ENCODE results near the gene ARHGDIA. TPM values are rescaled to one million over a fixed set of nuclear protein-coding genes. Genes with fewer than 3 reads are reported as not detected.
A peak's percentile ranks its signal among the peaks of the same experiment; 100 is the strongest.

ARHGDIA gene
- total RNA-seq, 1 experiment from 2014 or later, result 306 TPM

DNA sequence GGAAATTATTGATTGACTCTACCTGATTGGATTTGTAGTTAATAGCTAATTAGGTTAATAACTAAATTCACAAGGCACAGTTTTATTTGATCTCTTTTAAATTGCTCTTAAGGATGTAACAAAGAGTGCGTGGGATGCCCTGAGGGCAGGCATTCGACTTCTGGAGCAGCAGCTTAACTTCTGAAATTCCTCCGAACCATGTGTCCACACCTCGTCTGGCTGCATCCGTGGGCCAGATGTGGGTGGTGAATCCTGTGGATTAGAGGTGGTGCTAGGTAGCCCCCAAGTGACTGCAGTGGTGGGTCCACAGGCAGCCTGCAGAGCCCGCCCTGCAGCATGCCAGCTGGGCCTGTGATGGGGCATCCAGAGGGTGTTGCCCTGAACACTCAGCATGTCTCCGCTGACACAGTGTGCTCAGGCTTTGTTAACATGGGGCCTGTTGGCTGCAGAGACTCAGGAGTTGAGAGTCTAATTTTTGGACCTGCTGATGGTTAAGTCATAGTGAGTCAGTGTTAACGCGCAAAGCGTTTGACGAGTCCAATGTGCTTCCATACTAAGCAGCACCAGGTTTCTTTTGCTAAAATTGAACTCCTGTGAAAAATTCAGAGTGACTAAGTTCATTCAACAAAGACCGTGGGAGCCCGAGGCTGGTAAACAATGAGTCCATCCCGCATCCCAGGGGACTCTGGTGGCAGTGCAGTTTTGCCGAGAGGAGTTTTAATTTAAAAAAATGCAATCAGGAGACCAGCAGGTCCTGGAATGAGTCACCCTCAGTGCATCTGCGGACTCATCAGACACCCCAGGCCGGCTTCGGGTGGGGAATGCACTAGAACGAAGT, 27.1 kb upstream of the ARHGDIA start:
- no peak for DNase-seq (ENCODE audit: low read depth, low spot score)
- in situ Hi-C loops (cut with HindIII; ENCODE audit: low pct_unique_long_range_greater_than_20kb, low sequenced_read_pairs), result no loop called here

DNA sequence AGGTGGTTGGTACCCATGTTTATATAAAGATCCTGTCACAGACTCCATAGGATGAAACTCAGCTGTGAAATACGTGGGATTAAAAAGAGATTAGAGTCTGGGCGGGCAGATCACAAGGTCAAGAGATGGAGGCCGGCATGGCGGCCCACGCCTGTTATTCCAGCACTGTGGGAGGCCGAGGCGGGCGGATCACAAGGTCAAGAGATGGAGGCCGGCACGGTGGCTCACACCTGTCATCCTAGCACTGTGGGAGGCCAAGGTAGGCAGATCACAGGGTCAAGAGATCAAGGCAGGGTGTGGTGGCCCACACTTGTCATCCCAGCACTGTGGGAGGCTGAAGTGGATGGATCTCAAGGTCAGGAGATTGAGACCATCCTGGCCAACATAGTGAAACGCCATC, 24.3 kb upstream of the ARHGDIA start:
- in situ Hi-C loops (cut with HindIII; ENCODE audit: low pct_unique_long_range_greater_than_20kb, low sequenced_read_pairs), result no loop called here
- DNase-seq (ENCODE audit: low read depth, low spot score), result no peak

GRCh38 chr17:81891303-81891552, 20.1 kb upstream of the ARHGDIA start:
- in situ Hi-C loops (cut with HindIII; ENCODE audit: low pct_unique_long_range_greater_than_20kb, low sequenced_read_pairs), result no loop called here
- no peak for DNase-seq (ENCODE audit: low read depth, low spot score)

DNA sequence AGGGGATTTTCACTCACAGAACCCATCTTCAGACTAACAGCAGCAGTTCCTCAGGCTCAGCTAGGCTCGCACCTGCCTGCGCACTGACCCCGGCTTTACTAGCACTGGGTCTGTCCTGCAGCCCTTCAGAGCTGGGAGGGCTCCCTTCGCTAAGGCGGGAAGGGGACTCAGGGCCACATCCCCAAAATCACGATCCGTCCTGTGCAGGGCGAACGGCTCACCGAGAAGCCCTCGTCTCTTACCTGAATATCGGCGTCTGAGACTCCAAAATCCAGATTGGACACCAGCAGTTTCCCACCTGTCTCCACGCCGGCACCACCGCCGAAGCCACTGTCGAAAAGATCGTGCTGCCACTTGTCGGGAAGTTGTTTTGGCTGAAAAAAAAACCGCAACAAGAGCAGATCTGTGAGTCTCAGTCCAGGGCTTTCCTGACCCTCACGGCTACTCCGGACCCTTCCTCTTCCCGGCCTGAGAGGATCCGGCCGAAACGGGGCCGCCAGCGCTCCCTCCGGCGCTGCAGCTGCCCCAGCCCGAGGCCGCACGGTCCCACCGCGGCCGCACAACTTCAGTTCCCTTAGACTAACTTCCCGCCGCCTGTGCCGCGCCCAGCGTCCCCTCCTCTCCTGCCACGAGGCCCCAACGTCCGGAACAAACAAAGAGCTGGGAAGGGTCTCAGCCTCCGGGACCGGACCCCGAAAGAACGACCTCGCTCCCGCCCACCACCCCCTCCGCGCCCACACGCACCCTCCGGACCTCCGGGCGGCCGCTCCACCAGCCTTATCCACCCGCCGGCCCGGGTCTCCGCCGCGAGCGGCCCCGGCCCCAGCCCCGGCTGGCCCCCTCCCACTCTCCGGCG, 19.5 kb upstream of the ARHGDIA start:
- in situ Hi-C loops (cut with HindIII; ENCODE audit: low pct_unique_long_range_greater_than_20kb, low sequenced_read_pairs), result no loop called here
- DNase-seq (ENCODE audit: low read depth, low spot score), result no peak

GRCh38 chr17:81889602-81890001, 18.5 kb upstream of the ARHGDIA start:
- DNase-seq (ENCODE audit: low read depth, low spot score), result no peak
- in situ Hi-C loops (cut with HindIII; ENCODE audit: low pct_unique_long_range_greater_than_20kb, low sequenced_read_pairs), result no loop called here

- in situ Hi-C loops (cut with HindIII; ENCODE audit: low pct_unique_long_range_greater_than_20kb, low sequenced_read_pairs), result no loop called here
- no peak for DNase-seq (ENCODE audit: low read depth, low spot score)
Measured at GRCh38 chr17:81888988-81889595, 18.0 kb upstream of the ARHGDIA start.

- in situ Hi-C loops (cut with HindIII; ENCODE audit: low pct_unique_long_range_greater_than_20kb, low sequenced_read_pairs), result no loop called here
- DNase-seq (ENCODE audit: low read depth, low spot score), result no peak
Measured at GRCh38 chr17:81888105-81888987, 17.2 kb upstream of the ARHGDIA start.

- no peak for DNase-seq (ENCODE audit: low read depth, low spot score)
- in situ Hi-C loops (cut with HindIII; ENCODE audit: low pct_unique_long_range_greater_than_20kb, low sequenced_read_pairs), result no loop called here
Measured at GRCh38 chr17:81885869-81886548, 14.9 kb upstream of the ARHGDIA start.

DNA sequence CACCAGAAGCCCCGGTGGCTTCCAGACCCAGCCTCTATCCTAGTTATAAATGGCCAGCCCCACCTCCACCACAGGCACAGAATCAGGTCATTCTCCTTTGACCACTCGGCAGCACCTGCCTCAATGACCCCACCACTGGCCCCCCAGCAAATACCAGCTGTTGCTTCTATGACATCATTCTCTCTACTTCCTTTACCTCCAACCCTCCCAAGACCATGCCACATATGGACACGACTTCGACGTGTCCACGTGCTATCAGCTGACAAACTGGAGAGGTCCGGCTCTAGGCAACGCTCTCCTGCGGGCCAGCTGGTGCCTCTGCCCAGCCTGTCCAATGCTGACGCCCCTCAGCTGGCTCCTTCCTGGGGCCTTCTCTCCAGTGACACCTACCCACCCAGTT, 14.3 kb upstream of the ARHGDIA start:
- no peak for DNase-seq (ENCODE audit: low read depth, low spot score)
- in situ Hi-C loops (cut with HindIII; ENCODE audit: low pct_unique_long_range_greater_than_20kb, low sequenced_read_pairs), result no loop called here

DNA sequence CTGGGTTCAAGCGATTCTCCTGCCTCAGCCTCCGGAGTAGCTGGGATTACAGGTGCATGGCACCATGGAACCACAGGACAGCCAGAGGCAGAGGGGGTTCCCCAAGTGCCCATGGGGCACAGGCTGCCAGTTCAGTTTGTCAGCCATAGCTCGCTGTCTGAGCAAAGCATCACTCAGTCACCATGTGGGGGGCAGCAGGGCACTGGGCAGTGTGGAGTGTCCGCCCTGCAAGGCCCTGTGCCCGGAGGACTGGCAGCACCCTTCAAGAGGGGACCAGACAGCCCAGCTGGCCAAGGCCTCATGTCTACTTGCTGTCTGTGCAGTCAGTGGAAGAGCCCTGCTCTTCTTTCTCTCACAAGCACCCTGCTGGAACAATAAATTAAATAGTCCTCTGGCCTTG, 13.8 kb upstream of the ARHGDIA start:
- in situ Hi-C loops (cut with HindIII; ENCODE audit: low pct_unique_long_range_greater_than_20kb, low sequenced_read_pairs), result no loop called here
- DNase-seq (ENCODE audit: low read depth, low spot score), result no peak

DNA sequence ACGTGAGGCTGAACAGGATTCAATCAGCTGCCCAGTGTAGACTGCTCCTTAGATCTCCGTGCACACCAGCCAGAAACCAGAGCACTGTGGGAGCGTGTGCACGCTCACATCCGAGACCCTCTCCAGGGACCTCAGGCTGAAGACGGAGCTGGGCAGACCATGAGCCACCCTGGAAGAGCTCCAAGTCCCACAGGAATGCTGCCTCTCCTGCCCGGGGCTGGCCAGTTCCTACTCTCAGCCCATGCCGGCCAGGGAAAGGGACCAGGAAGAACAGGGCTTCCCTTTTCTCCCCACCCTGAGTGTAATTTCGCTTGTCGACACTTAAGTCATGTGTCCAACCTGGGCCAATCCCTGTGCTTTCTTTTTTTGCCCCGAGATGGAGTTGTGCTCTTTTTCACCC, 13.4 kb upstream of the ARHGDIA start:
- in situ Hi-C loops (cut with HindIII; ENCODE audit: low pct_unique_long_range_greater_than_20kb, low sequenced_read_pairs), result no loop called here
- DNase-seq (ENCODE audit: low read depth, low spot score), result peak; percentile 37

DNA sequence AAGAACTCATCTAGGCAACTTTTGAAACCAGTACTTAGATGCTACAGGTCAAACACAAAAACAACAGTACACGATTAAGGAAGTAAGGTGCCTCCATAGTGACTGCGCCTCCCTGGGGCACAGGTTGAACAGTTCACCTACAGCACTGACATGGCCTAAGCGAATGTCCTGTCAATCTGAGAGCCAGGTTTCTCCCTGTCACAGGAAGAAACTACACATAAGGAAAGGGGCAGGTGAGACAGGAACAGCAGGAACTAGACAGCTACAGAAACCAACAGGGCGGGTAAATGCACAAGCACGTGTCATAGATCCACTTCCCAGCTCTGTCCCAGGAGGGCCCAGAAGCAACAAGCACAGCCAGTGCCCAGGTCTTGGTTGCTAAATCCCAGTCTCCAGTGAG, 8.0 kb upstream of the ARHGDIA start:
- DNase-seq (ENCODE audit: low read depth, low spot score), result no peak
- in situ Hi-C loops (cut with HindIII; ENCODE audit: low pct_unique_long_range_greater_than_20kb, low sequenced_read_pairs), result no loop called here

DNA sequence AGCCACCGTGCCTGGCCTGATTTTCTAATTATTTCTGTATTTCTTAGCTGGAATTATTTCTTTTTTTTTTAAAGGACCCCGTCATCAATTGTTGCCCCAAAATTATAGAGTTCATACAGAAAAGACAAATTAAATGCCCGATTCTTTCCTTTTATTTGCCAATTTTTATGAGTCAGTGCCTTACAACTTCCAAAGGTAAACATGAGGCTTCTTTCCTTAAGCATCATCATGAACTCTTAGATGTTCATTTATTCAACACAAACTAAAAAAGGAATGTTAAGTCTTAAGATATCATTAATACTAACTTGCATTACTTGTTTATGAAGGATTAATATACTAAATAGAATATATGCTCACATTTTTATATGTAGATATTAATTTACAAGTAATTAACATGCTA, 7.2 kb upstream of the ARHGDIA start:
- DNase-seq (ENCODE audit: low read depth, low spot score), result no peak
- in situ Hi-C loops (cut with HindIII; ENCODE audit: low pct_unique_long_range_greater_than_20kb, low sequenced_read_pairs), result no loop called here

DNA sequence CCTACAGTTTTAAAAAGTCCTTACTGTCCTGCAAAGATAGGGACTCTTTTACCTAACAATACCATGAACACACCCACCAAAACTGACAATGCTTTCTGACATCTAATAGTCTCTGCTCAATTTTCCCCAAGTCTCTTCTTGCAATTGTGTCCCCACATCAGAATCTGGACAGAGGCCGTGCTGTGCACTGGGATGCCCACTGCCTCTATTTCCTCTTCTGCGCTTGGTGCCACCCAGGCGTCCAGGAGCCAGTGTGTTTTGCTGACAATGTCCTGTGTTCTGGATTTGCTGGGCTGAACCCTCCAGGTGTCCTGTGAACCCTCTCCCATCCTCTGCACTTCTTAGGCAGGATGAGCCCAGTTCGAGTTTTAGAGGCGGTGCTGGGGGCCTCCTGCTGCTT, 6.4 kb upstream of the ARHGDIA start:
- in situ Hi-C loops (cut with HindIII; ENCODE audit: low pct_unique_long_range_greater_than_20kb, low sequenced_read_pairs), result no loop called here
- DNase-seq (ENCODE audit: low read depth, low spot score), result no peak

GRCh38 chr17:81871387-81872230, 472 bp upstream of the ARHGDIA start:
- DNase-seq (ENCODE audit: low read depth, low spot score), result peak; percentile 95
- in situ Hi-C loops (cut with HindIII; ENCODE audit: low pct_unique_long_range_greater_than_20kb, low sequenced_read_pairs), result no loop called here

DNA sequence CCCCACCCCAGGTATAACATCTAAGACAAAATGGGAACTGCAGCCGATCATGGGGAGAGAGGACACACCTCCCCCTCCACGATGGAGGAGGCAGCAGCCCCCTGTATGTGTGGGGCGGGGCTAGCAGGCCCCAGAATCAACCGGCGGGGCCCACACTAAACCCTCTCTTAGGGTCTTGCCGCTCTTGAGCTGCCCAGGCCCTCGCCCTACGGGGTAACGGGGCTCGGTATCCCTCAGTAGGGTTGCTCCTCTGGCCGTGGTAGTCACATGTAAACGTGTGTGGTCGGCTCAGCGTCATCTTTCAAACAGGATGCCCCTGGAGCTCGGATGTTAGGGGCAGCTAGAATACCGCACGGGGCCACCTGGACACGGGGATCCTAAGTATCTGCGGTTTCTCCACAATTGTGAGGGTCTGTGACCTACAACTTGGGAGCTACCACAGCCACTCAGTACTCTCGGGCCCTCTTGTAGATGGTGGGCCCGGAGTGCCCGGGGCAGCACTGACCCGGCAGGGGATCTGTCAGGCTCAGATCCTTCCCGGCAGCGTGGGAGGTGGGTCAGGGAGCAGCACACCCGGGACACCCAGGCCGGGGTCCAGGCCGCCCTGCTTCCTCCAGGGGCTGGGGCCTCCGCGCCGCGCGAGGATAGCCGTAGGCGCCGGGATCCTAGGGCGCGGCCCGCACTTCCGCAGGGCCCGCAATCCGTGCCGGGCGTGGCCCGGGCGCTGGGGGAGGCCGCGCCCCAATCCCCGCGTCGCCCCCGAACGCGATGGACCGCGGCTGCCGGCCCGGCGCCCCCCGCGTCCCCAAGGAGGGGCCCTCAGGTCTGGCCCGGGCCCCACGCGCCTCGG, 781 bp downstream of the ARHGDIA start:
- peak; percentile 59 for DNase-seq (ENCODE audit: low read depth, low spot score)
- in situ Hi-C loops (cut with HindIII; ENCODE audit: low pct_unique_long_range_greater_than_20kb, low sequenced_read_pairs), result no loop called here
